Breast epithelium (tissue), 3 donors: ENCODE data around the gene NOL6.

Source experiments
- POLR2A ChIP-seq: fragments of 450-650 bp; IDR thresholded peaks from one replicate; pipeline ENCODE4 v1.6.1; 2016; ENCODE audit warnings: antibody characterized with exemption, mild to moderate bottlenecking, moderate library complexity
- POLR2AphosphoS5 ChIP-seq, 3 donors: sonication (generic); formaldehyde crosslinking; IDR thresholded peaks; one replicate each; pipeline ENCODE4 v1.6.1; 2017; ENCODE audit warnings: antibody characterized with exemption in 3 of 3
- TF ChIP-seq, protein P1 (sequence below), 3 donors: fragments of 450-650 bp; IDR thresholded peaks; one replicate each; pipeline ENCODE4 v1.5.1; 2016 to 2017; ENCODE audit warnings: antibody characterized with exemption in 3 of 3, mild to moderate bottlenecking in 3 of 3, moderate library complexity in 3 of 3

GRCh38 chr9:33446240-33446945, 27.3 kb downstream of the NOL6 start:
- TF ChIP-seq, protein P1, sequence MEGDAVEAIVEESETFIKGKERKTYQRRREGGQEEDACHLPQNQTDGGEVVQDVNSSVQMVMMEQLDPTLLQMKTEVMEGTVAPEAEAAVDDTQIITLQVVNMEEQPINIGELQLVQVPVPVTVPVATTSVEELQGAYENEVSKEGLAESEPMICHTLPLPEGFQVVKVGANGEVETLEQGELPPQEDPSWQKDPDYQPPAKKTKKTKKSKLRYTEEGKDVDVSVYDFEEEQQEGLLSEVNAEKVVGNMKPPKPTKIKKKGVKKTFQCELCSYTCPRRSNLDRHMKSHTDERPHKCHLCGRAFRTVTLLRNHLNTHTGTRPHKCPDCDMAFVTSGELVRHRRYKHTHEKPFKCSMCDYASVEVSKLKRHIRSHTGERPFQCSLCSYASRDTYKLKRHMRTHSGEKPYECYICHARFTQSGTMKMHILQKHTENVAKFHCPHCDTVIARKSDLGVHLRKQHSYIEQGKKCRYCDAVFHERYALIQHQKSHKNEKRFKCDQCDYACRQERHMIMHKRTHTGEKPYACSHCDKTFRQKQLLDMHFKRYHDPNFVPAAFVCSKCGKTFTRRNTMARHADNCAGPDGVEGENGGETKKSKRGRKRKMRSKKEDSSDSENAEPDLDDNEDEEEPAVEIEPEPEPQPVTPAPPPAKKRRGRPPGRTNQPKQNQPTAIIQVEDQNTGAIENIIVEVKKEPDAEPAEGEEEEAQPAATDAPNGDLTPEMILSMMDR (IDR thresholded peaks at IDR 0.05) = no peak
- TF ChIP-seq POLR2A (no peak), POLR2AphosphoS5 (IDR thresholded peaks at IDR 0.05) (no peak)
